Measurements from ENCODE around the gene MIDN.
A peak's percentile ranks its signal among the peaks of the same experiment; 100 is the strongest.

Gene MIDN

GRCh38 chr19:1247748-1248138 is 640 bp upstream of the MIDN start:
- no peak for DNase-seq

- no peak for DNase-seq
Observed at GRCh38 chr19:1248786-1249297, 459 bp downstream of the MIDN start.

GRCh38 chr19:1249298-1249989 is 1.1 kb downstream of the MIDN start:
- DNase-seq, result peak; percentile 88

- DNase-seq, result no peak
Observed at GRCh38 chr19:1249990-1250436, 1.6 kb downstream of the MIDN start.

GRCh38 chr19:1250437-1251260 is 2.3 kb downstream of the MIDN start:
- no peak for DNase-seq

GRCh38 chr19:1251330-1252220 is 3.2 kb downstream of the MIDN start:
- DNase-seq, result no peak

GRCh38 chr19:1252221-1252820 is 3.9 kb downstream of the MIDN start:
- DNase-seq, result no peak

- peak; percentile 62 for DNase-seq
Observed at GRCh38 chr19:1252821-1253513, 4.6 kb downstream of the MIDN start.

GRCh38 chr19:1253514-1254080 is 5.2 kb downstream of the MIDN start:
- DNase-seq, result no peak

GRCh38 chr19:1254081-1254527 is 5.7 kb downstream of the MIDN start:
- no peak for DNase-seq

- DNase-seq, result no peak
Observed at GRCh38 chr19:1254530-1255185, 6.3 kb downstream of the MIDN start.

- DNase-seq, result no peak
Observed at GRCh38 chr19:1255186-1256161, 7.1 kb downstream of the MIDN start.

GRCh38 chr19:1256646-1257474 is 8.5 kb downstream of the MIDN start:
- no peak for DNase-seq

GRCh38 chr19:1257475-1258162 is 9.2 kb downstream of the MIDN start:
- DNase-seq, result no peak

- DNase-seq, result no peak
Observed at GRCh38 chr19:1258163-1258492, 9.7 kb downstream of the MIDN start.

GRCh38 chr19:1258707-1259205 is 10.4 kb downstream of the MIDN start:
- DNase-seq, result no peak

- DNase-seq, result no peak
Observed at GRCh38 chr19:1259206-1259875, 11.0 kb downstream of the MIDN start.
